SK-N-SH treated with all-trans-retinoic acid at 6 μM for 48 hours (cell line): ENCODE measurements around the gene SH3TC1.

Experiments used
- GLIS3 ChIP-seq: fragments of 250-450 bp; sonication (Bioruptor Pico); IDR thresholded peaks from 2 replicates; pipeline ENCODE4 v1.5.0; 2020; ENCODE audit warnings: mild to moderate bottlenecking, moderate library complexity
- OSR1 ChIP-seq: fragments of 250-450 bp; sonication (Bioruptor Pico); IDR thresholded peaks from 2 replicates; pipeline ENCODE4 v1.8.0; 2022; ENCODE audit warnings: moderate library complexity, mild to moderate bottlenecking, inconsistent platforms
- PPARA ChIP-seq: fragments of 250-450 bp; sonication (Bioruptor Pico); IDR thresholded peaks from 2 replicates; pipeline ENCODE4 v1.5.0; 2020; ENCODE audit warnings: mild to moderate bottlenecking, borderline replicate concordance
- TOX ChIP-seq: fragments of 250-450 bp; sonication (Bioruptor Pico); IDR thresholded peaks from 2 replicates; pipeline ENCODE4 v1.8.0; 2021; ENCODE audit warnings: mild to moderate bottlenecking, moderate library complexity, borderline replicate concordance
- ZNF8 ChIP-seq: fragments of 450-650 bp; formaldehyde crosslinking; IDR thresholded peaks from 2 replicates; pipeline ENCODE4 v1.5.0; 2020; ENCODE audit warnings: mild to moderate bottlenecking, moderate library complexity
- TF ChIP-seq, protein P1 (sequence below): fragments of 250-450 bp; sonication (Bioruptor Pico); IDR thresholded peaks from 2 replicates; pipeline ENCODE4 v1.8.0; 2021; ENCODE audit warnings: low read depth, mild to moderate bottlenecking, moderate library complexity, borderline replicate concordance
- TF ChIP-seq, protein P2 (sequence below): fragments of 250-450 bp; sonication (Bioruptor Pico); IDR thresholded peaks from 2 replicates; pipeline ENCODE4 v1.8.0; 2020; ENCODE audit warnings: mild to moderate bottlenecking, moderate library complexity, borderline replicate concordance
- TF ChIP-seq, protein P3 (sequence below): fragments of 250-450 bp; sonication (Bioruptor Pico); IDR thresholded peaks from 2 replicates; pipeline ENCODE4 v1.5.1; 2021; ENCODE audit warnings: mild to moderate bottlenecking, moderate library complexity

DNA sequence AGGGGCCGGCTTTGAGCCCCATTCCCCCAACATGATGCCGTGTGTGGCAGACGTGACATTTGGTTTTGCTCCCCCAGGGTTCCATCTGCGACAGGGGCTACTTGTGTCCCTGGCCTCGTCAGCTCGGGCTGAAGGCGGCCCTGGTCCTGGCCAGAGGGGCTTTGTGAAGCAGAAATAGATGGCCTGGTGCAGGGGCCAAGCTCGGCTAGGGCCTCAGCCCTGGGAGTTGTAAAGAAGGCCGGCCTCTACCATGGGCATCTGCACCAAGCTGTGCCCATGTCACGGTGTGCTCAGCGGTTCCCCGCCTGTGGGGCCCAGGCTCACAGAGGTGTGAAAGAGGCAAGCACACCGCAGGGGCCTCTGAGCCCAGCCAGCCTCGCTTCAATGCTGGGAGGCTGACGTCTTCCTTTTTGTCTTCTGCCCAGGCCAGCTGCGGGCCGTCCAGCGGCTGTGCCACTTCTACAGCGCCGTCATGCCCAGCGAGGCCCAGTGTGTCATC lies 32.5 kb downstream of the SH3TC1 start:
- no peak for TF ChIP-seq GLIS3 (CRISPR knock-in tag)
- no peak for TF ChIP-seq OSR1 (CRISPR knock-in tag)
- TF ChIP-seq, protein P1, sequence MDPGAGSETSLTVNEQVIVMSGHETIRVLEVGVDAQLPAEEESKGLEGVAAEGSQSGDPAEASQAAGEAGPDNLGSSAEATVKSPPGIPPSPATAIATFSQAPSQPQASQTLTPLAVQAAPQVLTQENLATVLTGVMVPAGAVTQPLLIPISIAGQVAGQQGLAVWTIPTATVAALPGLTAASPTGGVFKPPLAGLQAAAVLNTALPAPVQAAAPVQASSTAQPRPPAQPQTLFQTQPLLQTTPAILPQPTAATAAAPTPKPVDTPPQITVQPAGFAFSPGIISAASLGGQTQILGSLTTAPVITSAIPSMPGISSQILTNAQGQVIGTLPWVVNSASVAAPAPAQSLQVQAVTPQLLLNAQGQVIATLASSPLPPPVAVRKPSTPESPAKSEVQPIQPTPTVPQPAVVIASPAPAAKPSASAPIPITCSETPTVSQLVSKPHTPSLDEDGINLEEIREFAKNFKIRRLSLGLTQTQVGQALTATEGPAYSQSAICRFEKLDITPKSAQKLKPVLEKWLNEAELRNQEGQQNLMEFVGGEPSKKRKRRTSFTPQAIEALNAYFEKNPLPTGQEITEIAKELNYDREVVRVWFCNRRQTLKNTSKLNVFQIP (CRISPR knock-in tag) = no peak
- no peak for TF ChIP-seq ZNF8 (CRISPR knock-in tag)
- TF ChIP-seq, protein P2, sequence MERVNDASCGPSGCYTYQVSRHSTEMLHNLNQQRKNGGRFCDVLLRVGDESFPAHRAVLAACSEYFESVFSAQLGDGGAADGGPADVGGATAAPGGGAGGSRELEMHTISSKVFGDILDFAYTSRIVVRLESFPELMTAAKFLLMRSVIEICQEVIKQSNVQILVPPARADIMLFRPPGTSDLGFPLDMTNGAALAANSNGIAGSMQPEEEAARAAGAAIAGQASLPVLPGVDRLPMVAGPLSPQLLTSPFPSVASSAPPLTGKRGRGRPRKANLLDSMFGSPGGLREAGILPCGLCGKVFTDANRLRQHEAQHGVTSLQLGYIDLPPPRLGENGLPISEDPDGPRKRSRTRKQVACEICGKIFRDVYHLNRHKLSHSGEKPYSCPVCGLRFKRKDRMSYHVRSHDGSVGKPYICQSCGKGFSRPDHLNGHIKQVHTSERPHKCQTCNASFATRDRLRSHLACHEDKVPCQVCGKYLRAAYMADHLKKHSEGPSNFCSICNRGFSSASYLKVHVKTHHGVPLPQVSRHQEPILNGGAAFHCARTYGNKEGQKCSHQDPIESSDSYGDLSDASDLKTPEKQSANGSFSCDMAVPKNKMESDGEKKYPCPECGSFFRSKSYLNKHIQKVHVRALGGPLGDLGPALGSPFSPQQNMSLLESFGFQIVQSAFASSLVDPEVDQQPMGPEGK (CRISPR knock-in tag) = no peak
- TF ChIP-seq, protein P3, sequence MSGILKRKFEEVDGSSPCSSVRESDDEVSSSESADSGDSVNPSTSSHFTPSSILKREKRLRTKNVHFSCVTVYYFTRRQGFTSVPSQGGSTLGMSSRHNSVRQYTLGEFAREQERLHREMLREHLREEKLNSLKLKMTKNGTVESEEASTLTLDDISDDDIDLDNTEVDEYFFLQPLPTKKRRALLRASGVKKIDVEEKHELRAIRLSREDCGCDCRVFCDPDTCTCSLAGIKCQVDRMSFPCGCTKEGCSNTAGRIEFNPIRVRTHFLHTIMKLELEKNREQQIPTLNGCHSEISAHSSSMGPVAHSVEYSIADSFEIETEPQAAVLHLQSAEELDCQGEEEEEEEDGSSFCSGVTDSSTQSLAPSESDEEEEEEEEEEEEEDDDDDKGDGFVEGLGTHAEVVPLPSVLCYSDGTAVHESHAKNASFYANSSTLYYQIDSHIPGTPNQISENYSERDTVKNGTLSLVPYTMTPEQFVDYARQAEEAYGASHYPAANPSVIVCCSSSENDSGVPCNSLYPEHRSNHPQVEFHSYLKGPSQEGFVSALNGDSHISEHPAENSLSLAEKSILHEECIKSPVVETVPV (CRISPR knock-in tag) = no peak
- no peak for TF ChIP-seq TOX (CRISPR knock-in tag)
- TF ChIP-seq PPARA = no peak
